Endothelial cell of umbilical vein (primary cell): Measurements from ENCODE around the gene BRF1. TPM values are rescaled to one million over a fixed set of nuclear protein-coding genes. Genes with fewer than 3 reads are reported as not detected.

Experiments
- BruUV-seq: library from RNA; stranded (reverse); fragments of 400-500 nt; replicated peaks from 2 replicates; lab custom pipeline; 2021; lab: Mats Ljungman, UMichigan
- CTCF ChIA-PET: fragments of 300-600, 350-600 bp; sonication (Branson Sonifier 250); formaldehyde crosslinking; loops from one replicate; lab custom pipeline; 2021; ENCODE audit warnings: antibody characterized with exemption, inconsistent platforms; lab: Charles Lee
- POLR2A ChIA-PET: fragments of 300-600, 350-600 bp; sonication (Branson Sonifier 250); formaldehyde crosslinking; loops from one replicate; lab custom pipeline; 2021; ENCODE audit warnings: antibody characterized with exemption, inconsistent platforms; lab: Charles Lee
- DNase-seq: peaks from one replicate; pipeline ENCODE4 v3.0.0-alpha.2; 2011; ENCODE audit warnings: low read depth, low spot score
- FAIRE-seq: peaks from 2 replicates; lab custom pipeline; 2011; peaks lifted over from hg19 to GRCh38; lab: Jason Lieb, UNC
- H2AFZ ChIP-seq: 2 replicates; pipeline ENCODE4 v1.6.0; 2012; ENCODE audit warnings: low read depth, low read length, control low read depth, inconsistent platforms
- H3K27ac ChIP-seq: 2 replicates; pipeline ENCODE4 v1.5.1; 2011; ENCODE audit warnings: low read depth, mild to moderate bottlenecking, control low read depth, low read length, moderate library complexity; ENCODE audit not compliant: insufficient read depth
- H3K27me3 ChIP-seq, 2 experiments: 2 replicates each; pipeline versions ENCODE4 v1.6.0 to v1.6.1; 2011; ENCODE audit warnings: low read length in 2 of 2, mixed read lengths in 1 of 2; ENCODE audit not compliant: control insufficient read depth in 2 of 2, insufficient read depth in 2 of 2
- H3K36me3 ChIP-seq, 2 experiments: 2 replicates in 1 of 2; 3 replicates in 1 of 2; pipeline ENCODE4 v1.5.1; 2011; ENCODE audit warnings: low read length in 2 of 2, mild to moderate bottlenecking in 1 of 2, moderate library complexity in 1 of 2; ENCODE audit not compliant: control insufficient read depth in 2 of 2, insufficient read depth in 2 of 2; ENCODE audit errors: extremely low read depth in 1 of 2
- H3K4me1 ChIP-seq: 3 replicates; pipeline ENCODE4 v1.5.1; 2011; ENCODE audit warnings: mild to moderate bottlenecking, low read length; ENCODE audit not compliant: control insufficient read depth, insufficient read depth; ENCODE audit errors: extremely low read depth
- H3K4me2 ChIP-seq: 2 replicates; pipeline ENCODE4 v1.6.1; 2011; ENCODE audit warnings: low read length, control low read depth, mixed read lengths; ENCODE audit not compliant: insufficient read depth
- H3K4me3 ChIP-seq, 3 experiments: fragments of 200-600 bp in 1 of 3; sonication (generic), shearing (Covaris generic) in 1 of 3; replicated peaks in 1 of 3; 2 replicates each; pipeline ENCODE4 v1.5.1; 2011 to 2016; ENCODE audit warnings: control low read depth in 3 of 3, low read length in 3 of 3, mild to moderate bottlenecking in 2 of 3, inconsistent platforms in 1 of 3, low read depth in 1 of 3, moderate library complexity in 1 of 3; ENCODE audit not compliant: insufficient read depth in 1 of 3
- H3K79me2 ChIP-seq: 2 replicates; pipeline ENCODE4 v1.6.0; 2012; ENCODE audit warnings: low read length, inconsistent platforms; ENCODE audit not compliant: control insufficient read depth, insufficient read depth
- H3K9ac ChIP-seq: replicated peaks from 2 replicates; pipeline ENCODE3; 2011; ENCODE audit warnings: low read length, control low read depth; ENCODE audit not compliant: insufficient read depth; ENCODE audit errors: extremely low read depth
- H3K9me1 ChIP-seq: replicated peaks from 3 replicates; pipeline ENCODE4 v1.6.0; 2011; ENCODE audit warnings: mild to moderate bottlenecking, low read length; ENCODE audit not compliant: control insufficient read depth, insufficient read depth; ENCODE audit errors: extremely low read depth
- H3K9me3 ChIP-seq: replicated peaks from 2 replicates; pipeline ENCODE4 v1.5.1; 2012; ENCODE audit warnings: low read length, inconsistent platforms; ENCODE audit not compliant: control insufficient read depth, insufficient read depth
- H4K20me1 ChIP-seq: replicated peaks from 2 replicates; pipeline ENCODE3; 2011; ENCODE audit warnings: mild to moderate bottlenecking, low read length; ENCODE audit not compliant: control insufficient read depth, insufficient read depth; ENCODE audit errors: extremely low read depth
- CTCF ChIP-seq, 2 donors: IDR thresholded peaks; 1 replicate in 1 of 2; 2 replicates in 1 of 2; pipeline ENCODE4 v1.5.1; 2011; ENCODE audit warnings: low read length in 2 of 2, mild to moderate bottlenecking in 2 of 2, moderate library complexity in 2 of 2, control low read depth in 1 of 2, inconsistent platforms in 1 of 2, low read depth in 1 of 2; ENCODE audit not compliant: insufficient read depth in 1 of 2; ENCODE audit errors: extremely low read depth in 1 of 2
- EZH2 ChIP-seq: IDR thresholded peaks from 2 replicates; pipeline ENCODE4 v1.6.1; 2012; ENCODE audit warnings: borderline replicate concordance, low read depth, mild to moderate bottlenecking, moderate library complexity, low read length, inconsistent platforms; ENCODE audit not compliant: severe bottlenecking
- FOS ChIP-seq: IDR thresholded peaks from 2 replicates; pipeline ENCODE4 v1.6.1; 2011; ENCODE audit warnings: mild to moderate bottlenecking, low read length, moderate library complexity, borderline replicate concordance; ENCODE audit not compliant: insufficient read depth
- GATA2 ChIP-seq: IDR thresholded peaks from 2 replicates; pipeline ENCODE4 v1.7.0; 2011; ENCODE audit warnings: low read depth, mild to moderate bottlenecking, moderate library complexity, mixed read lengths, low read length; ENCODE audit not compliant: insufficient read length, insufficient read depth
- JUN ChIP-seq: IDR thresholded peaks from 2 replicates; pipeline ENCODE4 v1.6.1; 2011; ENCODE audit warnings: borderline replicate concordance, low read depth; ENCODE audit not compliant: insufficient read length, insufficient read depth
- MAX ChIP-seq: IDR thresholded peaks from 2 replicates; pipeline ENCODE4 v1.6.1; 2011; ENCODE audit not compliant: insufficient read depth, insufficient read length
- MYC ChIP-seq: IDR thresholded peaks from one replicate; pipeline ENCODE4 v1.6.1; 2011; ENCODE audit warnings: mild to moderate bottlenecking, low read depth, low read length
- POLR2A ChIP-seq: IDR thresholded peaks from 2 replicates; pipeline ENCODE4 v1.6.1; 2012; ENCODE audit warnings: low read depth, mild to moderate bottlenecking, control low read depth, low read length
- POLR2AphosphoS5 ChIP-seq: IDR thresholded peaks from 2 replicates; pipeline ENCODE4 v1.6.1; 2012; ENCODE audit warnings: low read depth, mild to moderate bottlenecking, control low read depth, low read length, moderate library complexity; ENCODE audit not compliant: insufficient read depth
- dilution Hi-C: fragments of 300-500 bp; cut with MboI; formaldehyde crosslinking; loops from one replicate; pipeline ENCODE4 v1.15.0; 2019; ENCODE audit warnings: low sequenced_read_pairs; ENCODE audit not compliant: extremely low pct_ligation_motif_present
- intact Hi-C: fragments of 100-400 bp; cut with micrococcal nuclease; formaldehyde crosslinking; loops from one replicate; pipeline ENCODE4 v1.10.0; 2022
- polyA plus RNA-seq, 4 experiments: library from polyadenylated mRNA; depleted of rRNA in 3 of 4; stranded (reverse) in 3 of 4; unstranded in 1 of 4; fragments of >200 nt; gene quantifications; 2 replicates each; pipeline versions ENCODE4 v1.2.1 to v1.2.3, GENCODE V29; 2011 to 2012; ENCODE audit warnings: missing spikeins in 1 of 4
- total RNA-seq: library from RNA; stranded (reverse); gene quantifications from 2 replicates; pipeline ENCODE4 v1.2.3, GENCODE V29; 2021

Gene BRF1
- total and polyA plus RNA-seq, 2 donors (not counting 3 experiments of a cell fraction or from before 2014, with no cell fraction given): 19.0 to 47.2 TPM

GRCh38 chr14:105305791-105306190, 5.0 kb upstream of the BRF1 start:
- Histone ChIP-seq H4K20me1 (no peaks in the 10 kb centered on the region), H3K9ac (no peak overlapping the region), H3K4me1 (no peaks in the 10 kb centered on the region), H3K79me2 (no peaks in the 10 kb centered on the region), H3K36me3 (no peaks in the 10 kb centered on the region), H3K27ac (no peak overlapping the region), H3K9me3 (no peaks in the 10 kb centered on the region), H3K4me2 (no peak overlapping the region), H3K4me3 (no peak overlapping the region), H3K27me3 (no peaks in the 10 kb centered on the region), H2AFZ (no peak overlapping the region), H3K9me1 (no peaks in the 10 kb centered on the region)
- CTCF ChIA-PET: no interaction called here
- POLR2A ChIA-PET: no interaction called here
- TF ChIP-seq FOS (no peak), MYC (no peak)
- dilution Hi-C loops (no loop called here), intact Hi-C loops (loop anchor here (10.0 kb wide), 2 partner anchors 61 to 109 kb away; partner anchors contain the start of genes BTBD6 and MTA1)
- DNase-seq (no peak), FAIRE-seq (no peak)
- no TSS peak for BruUV-seq

- ChIA-PET CTCF (no interaction called here), POLR2A (no interaction called here)
- no peak for DNase-seq
- Histone ChIP-seq H3K9me1 (no peaks in the 10 kb centered on the region), H3K36me3 (no peaks in the 10 kb centered on the region), H3K27me3 (no peaks in the 10 kb centered on the region), H3K4me3 (no peak overlapping the region), H4K20me1 (no peaks in the 10 kb centered on the region), H3K4me1 (no peaks in the 10 kb centered on the region), H3K9ac (no peak overlapping the region), H3K9me3 (no peaks in the 10 kb centered on the region), H3K79me2 (no peaks in the 10 kb centered on the region), H3K27ac (no peak overlapping the region), H2AFZ (no peak overlapping the region), H3K4me2 (no peak overlapping the region)
- no TSS peak for BruUV-seq
- no peak for TF ChIP-seq POLR2A
- TF ChIP-seq CTCF (IDR thresholded peaks at IDR 0.05; ENCODE audit: extremely low read depth in 1 of 2, insufficient read depth in 1 of 2, low read depth in 1 of 2, low read length in 2 of 2): no peak
- TF ChIP-seq MAX: no peak
- no peak for TF ChIP-seq POLR2AphosphoS5
- TF ChIP-seq MYC: no peak
- no peak for TF ChIP-seq FOS
- no peak for TF ChIP-seq GATA2
- TF ChIP-seq JUN: no peak
- no peak for TF ChIP-seq EZH2
- dilution Hi-C loops (no loop called here), intact Hi-C loops (loop anchor here (10.0 kb wide), 2 partner anchors 61 to 109 kb away; partner anchors contain the start of genes BTBD6 and MTA1)
- FAIRE-seq: no peak
Measured at GRCh38 chr14:105305345-105305744, 4.5 kb upstream of the BRF1 start.
